Mucosa of descending colon (tissue), 3 donors: ENCODE measurements around the gene NDUFB6. TPM values are rescaled to one million over a fixed set of nuclear protein-coding genes. Genes with fewer than 3 reads are reported as not detected.
"Not testable (repeated sequence)": the region's sequence is repeated elsewhere in the genome, so short reads cannot be mapped to it uniquely, and the experiment has no call there.

Experiments used
- ATAC-seq: fragments of 200-7000 bp; cut with Tn5 transposase; one replicate; pipeline ENCODE4 v1.9.1; 2020; ENCODE audit warnings: mild to moderate bottlenecking, moderate library complexity
- DNase-seq, 3 donors: peaks; one replicate each; pipeline ENCODE4 v3.0.0-alpha.2; 2020
- H3K36me3 ChIP-seq: fragments of 200-600 bp; one replicate; pipeline ENCODE4 v1.8.0; 2021; ENCODE audit warnings: low read depth, mild to moderate bottlenecking
- H3K4me1 ChIP-seq: fragments of 200-600 bp; one replicate; pipeline ENCODE4 v1.8.0; 2021; ENCODE audit warnings: low read depth, mild to moderate bottlenecking
- H3K4me3 ChIP-seq: fragments of 200-600 bp; one replicate; pipeline ENCODE4 v1.8.0; 2021; ENCODE audit warnings: mild to moderate bottlenecking
- H3K9me3 ChIP-seq: fragments of 200-600 bp; one replicate; pipeline ENCODE4 v1.8.0; 2021; ENCODE audit warnings: mild to moderate bottlenecking
- CTCF ChIP-seq: fragments of 200-600 bp; IDR thresholded peaks from one replicate; pipeline ENCODE4 v1.8.0; 2022; ENCODE audit warnings: antibody characterized with exemption, mild to moderate bottlenecking
- intact Hi-C, 2 donors: fragments of 100-400 bp; cut with DNase I in 1 of 2; cut with micrococcal nuclease in 1 of 2; formaldehyde crosslinking; loops; one replicate each; pipeline versions ENCODE4 v1.11.0 to v1.11.1; 2022; cut with DNase I, micrococcal nuclease
- total RNA-seq, 3 donors: library from RNA; stranded (reverse); fragmentation: NEBNext Ultra II Directional in 2 of 3; extraction: Animal tissue kit (Norgen Biotek cat#: 25700) in 2 of 3; gene quantifications; one replicate each; pipeline versions ENCODE4 v1.2.1 to v1.2.4, GENCODE V29; 2021 to 2023
- donor health status: DM: no; HTN: no; CAD: no; lungs with moderate emphysema.
- donor health status: DM: no; HTN: no; CAD: no.
- donor health status: DM: no; HTN: yes; CAD: no.

NDUFB6 gene
- total RNA-seq, 3 donors from 2014 or later = 39.3 to 52.8 (median 45.1) TPM

- Histone ChIP-seq H3K4me1 (peaks cover 4% of the 10 kb centered on the region), H3K36me3 (no peaks in the 10 kb centered on the region), H3K9me3 (no peaks in the 10 kb centered on the region), H3K4me3 (peak within 1 kb of the TSS; percentile 22)
- TF ChIP-seq CTCF = peak; percentile 13
- DNase-seq (peak; percentile 94 to 98 (median 95)), ATAC-seq (peak; percentile 95)
- intact Hi-C loops = loop anchor here (10.0 kb wide), 2 partner anchors 49 to 151 kb away; partner anchors contain the start of gene NDUFB6 (in 1 of the 2)
These were observed 46.8 kb downstream of the NDUFB6 start, which contains the start of gene RIGI for GRCh38 chr9:32526041-32526706. Gene RIGI, minus strand, starts transcription at chr9:32526196. Its CDS starts 30 bp downstream, at chr9:32526166.

- ATAC-seq = peak; percentile 2
- H3K4me3 ChIP-seq = peak overlapping the region; percentile 22
- H3K9me3 ChIP-seq = no peaks in the 10 kb centered on the region
- H3K36me3 ChIP-seq = no peaks in the 10 kb centered on the region
- no peak for DNase-seq
- no peak for TF ChIP-seq CTCF
- intact Hi-C loops = loop anchor here (10.0 kb wide), 2 partner anchors 49 to 151 kb away; partner anchors contain the start of gene NDUFB6 (in 1 of the 2)
- H3K4me1 ChIP-seq = peaks cover 4% of the 10 kb centered on the region
These were observed 47.3 kb downstream of the NDUFB6 start for GRCh38 chr9:32525709-32526030.

GRCh38 chr9:32524892-32525708 is 47.9 kb downstream of the NDUFB6 start:
- TF ChIP-seq CTCF = no peak
- no peaks in the 10 kb centered on the region for H3K36me3 ChIP-seq
- ATAC-seq (peak; percentile 66), DNase-seq (peak in 1 of 3 donors; percentile 46)
- intact Hi-C loops = loop anchor here (10.0 kb wide), 2 partner anchors 50 to 150 kb away; partner anchors contain the start of gene NDUFB6 (in 1 of the 2)
- peak overlapping the region; percentile 22 for H3K4me3 ChIP-seq
- no peaks in the 10 kb centered on the region for H3K9me3 ChIP-seq
- peaks cover 4% of the 10 kb centered on the region for H3K4me1 ChIP-seq

GRCh38 chr9:32524558-32524891 is 48.4 kb downstream of the NDUFB6 start:
- not testable (repeated sequence) for H3K36me3 ChIP-seq, H3K4me1 ChIP-seq, H3K4me3 ChIP-seq, DNase-seq, H3K9me3 ChIP-seq, ATAC-seq
- intact Hi-C loops = loop anchor here (10.0 kb wide), 2 partner anchors 50 to 150 kb away; partner anchors contain the start of gene NDUFB6 (in 1 of the 2)

- DNase-seq (no peak), ATAC-seq (no peak)
- H3K4me1 ChIP-seq = peaks cover 4% of the 10 kb centered on the region
- H3K4me3 ChIP-seq = no peak overlapping the region
- no peaks in the 10 kb centered on the region for H3K36me3 ChIP-seq
- TF ChIP-seq CTCF = no peak
- H3K9me3 ChIP-seq = peaks cover 2% of the 10 kb centered on the region
- intact Hi-C loops = loop anchor here (10.0 kb wide), 2 partner anchors 51 to 149 kb away; partner anchors contain the start of gene NDUFB6 (in 1 of the 2)
These were observed 49.0 kb downstream of the NDUFB6 start for GRCh38 chr9:32523910-32524309.

- intact Hi-C loops = no loop called here
- Histone ChIP-seq H3K36me3 (no peaks in the 10 kb centered on the region), H3K4me1 (no peaks in the 10 kb centered on the region), H3K4me3 (no peak overlapping the region), H3K9me3 (peaks cover 9% of the 10 kb centered on the region)
- ATAC-seq (no peak), DNase-seq (no peak)
- no peak for TF ChIP-seq CTCF
These were observed 54.7 kb downstream of the NDUFB6 start for GRCh38 chr9:32518276-32518675.
